Femur (tissue), 1 donor: ENCODE measurements around the gene HNF4A.

ENCODE experiments used
- DNase-seq: peaks from one replicate; pipeline ENCODE4 v3.0.0-alpha.2; 2017

Gene HNF4A

DNA sequence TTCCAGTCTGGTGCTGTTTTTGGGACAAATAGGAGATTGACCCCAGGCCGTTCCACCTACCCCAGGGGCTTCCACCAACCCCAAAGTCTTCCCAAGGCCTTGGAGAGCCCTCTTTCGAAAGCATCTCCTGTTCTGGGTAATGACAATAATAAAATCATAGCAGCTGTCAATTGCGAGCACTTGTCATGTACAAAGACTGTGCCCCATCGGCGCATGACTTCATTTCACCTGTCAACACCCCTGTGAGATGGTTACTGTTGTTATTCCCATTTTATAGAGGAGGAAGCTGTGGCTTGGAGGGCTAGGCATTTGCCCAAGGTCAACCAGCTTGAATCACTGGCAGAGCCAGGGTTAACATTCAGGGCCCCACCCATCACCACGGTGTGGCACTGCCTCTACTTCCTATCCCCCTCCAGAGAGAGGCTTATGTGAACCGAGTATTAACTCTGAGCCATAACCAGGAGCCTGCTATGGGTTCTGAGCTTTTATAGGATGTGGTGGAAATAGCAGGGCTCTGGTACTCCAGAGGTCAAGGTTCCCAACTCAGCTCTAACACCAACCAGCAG lies 51.2 kb downstream of the HNF4A start:
- DNase-seq, result no peak

GRCh38 chr20:44407402-44408184 lies 52.1 kb downstream of the HNF4A start:
- no peak for DNase-seq

DNA sequence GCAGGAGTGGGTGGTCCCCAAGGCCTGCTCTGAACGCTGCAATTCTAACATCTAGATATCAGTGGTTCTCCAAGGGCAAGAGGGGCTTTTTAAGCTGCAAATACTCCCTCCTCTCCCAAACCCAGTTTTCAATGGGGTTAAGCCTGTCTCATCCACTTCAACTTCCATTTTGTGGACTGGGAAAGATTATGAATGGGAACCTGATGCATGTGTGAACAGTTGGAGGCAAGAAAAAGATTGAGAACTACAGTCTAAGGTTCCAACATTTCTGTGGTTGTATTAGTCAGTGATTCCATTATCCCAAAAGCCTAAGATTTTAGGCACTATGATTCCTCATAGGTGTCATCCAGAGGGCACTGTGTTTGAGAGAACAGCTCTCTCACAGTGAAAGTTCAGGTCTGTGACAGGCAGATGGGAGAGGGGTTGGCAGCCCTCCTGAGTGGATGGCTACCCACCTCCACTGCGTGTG lies 53.7 kb downstream of the HNF4A start:
- DNase-seq, result no peak

- DNase-seq, result no peak
These were observed 55.1 kb downstream of the HNF4A start for GRCh38 chr20:44410583-44411019.

DNA sequence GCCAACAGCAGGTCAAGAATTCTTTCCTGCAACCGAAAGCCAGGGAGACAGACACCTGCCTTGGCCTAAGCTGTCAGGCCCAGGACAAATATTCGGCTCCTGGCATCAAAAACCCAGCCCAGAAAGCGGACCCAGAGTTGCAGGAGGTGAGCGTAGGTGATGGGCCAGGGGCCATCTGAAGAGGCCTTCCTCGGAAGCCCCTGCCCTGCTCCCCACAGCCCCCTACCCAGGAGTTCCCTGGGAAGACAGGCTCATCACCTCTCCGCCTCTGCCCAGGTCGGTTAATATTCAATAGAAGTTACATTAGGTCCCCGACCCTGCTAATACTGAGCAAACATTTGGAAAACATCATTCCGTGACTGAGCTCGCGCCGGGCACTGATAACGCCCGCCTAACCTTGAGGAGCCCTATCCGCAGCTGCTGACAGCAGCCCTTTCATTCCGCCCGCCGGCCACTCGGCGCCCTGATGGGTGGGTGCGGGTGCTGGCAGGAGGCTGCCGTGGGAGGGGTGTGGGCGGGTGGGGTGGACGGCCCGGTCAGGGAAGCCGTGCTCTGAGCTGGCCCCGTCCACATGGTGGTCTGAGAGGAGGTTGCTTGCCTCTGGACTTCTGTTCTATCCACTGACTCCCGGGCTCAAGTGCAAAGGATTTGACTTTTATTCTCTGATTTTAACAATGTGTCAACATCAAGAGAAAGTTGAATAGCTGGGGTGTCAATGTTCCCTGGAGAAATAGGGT lies 55.7 kb downstream of the HNF4A start:
- DNase-seq, result no peak

DNA sequence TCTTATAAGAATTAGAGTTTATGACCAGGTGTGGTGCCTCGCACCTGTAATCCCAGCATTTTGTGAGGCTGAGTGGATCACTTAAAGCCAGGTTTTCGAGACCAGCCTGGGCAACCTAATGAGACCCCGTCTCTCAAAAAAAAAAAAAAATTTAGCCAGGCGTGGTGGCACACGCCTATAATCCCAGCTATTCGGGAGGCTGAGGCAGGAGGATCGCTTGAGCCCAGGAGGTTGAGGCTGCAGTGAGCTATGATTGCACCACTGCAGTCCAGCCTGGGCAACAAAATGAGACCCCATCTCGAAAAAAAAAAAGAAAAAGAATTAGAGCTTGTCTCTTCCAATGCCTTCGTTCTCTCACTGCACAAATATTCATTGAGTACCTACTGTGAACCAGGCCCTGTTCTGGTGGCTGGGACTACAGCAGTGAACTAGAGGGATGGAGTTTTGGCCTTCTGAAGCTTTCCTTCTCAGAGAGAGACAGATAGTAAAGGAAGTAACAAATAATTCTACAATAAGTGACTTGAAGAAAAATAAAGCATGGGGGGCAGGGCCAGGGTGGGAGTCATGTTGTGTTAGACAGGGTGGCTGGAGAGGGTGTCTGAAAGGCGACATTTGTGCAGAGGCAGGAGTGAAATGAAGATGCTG lies 56.4 kb downstream of the HNF4A start:
- no peak for DNase-seq

DNA sequence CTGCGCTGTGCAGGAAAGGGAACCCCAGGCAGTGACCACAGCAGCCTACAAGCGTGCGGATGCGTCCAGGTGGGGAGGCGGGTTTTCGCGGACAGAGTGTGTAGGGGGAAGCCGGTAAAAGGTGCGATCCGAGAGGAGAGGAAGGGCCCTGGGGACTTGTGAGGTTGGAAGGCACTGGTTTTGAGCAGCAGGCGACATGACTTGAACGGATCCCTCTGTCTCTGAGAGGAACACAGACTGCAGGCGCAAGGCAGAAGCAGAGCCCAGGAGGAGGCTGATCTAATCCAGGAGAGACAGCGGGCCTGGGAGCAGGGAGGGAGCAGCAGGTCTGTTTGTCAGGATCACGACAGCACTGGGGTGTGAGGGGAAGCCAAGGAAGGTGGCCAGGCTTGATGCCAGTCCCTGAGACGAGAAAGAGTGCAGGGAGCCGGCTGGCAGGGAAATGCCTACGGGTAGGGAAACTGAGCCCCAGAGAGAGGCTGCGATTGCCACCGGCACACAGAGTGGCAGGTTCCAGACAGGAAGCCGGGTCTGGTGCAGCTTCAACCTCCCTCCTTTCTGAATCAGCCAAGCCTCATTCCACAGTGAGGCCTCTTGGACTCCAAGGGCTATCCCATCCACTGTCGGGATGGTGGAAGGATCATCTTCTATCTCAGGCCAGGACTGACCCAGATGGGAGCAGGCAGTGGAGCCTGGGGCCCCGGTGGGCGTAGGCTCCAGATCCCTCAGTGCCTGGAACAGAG lies 57.1 kb downstream of the HNF4A start:
- no peak for DNase-seq

GRCh38 chr20:44413575-44414345 lies 58.3 kb downstream of the HNF4A start:
- DNase-seq, result no peak

DNA sequence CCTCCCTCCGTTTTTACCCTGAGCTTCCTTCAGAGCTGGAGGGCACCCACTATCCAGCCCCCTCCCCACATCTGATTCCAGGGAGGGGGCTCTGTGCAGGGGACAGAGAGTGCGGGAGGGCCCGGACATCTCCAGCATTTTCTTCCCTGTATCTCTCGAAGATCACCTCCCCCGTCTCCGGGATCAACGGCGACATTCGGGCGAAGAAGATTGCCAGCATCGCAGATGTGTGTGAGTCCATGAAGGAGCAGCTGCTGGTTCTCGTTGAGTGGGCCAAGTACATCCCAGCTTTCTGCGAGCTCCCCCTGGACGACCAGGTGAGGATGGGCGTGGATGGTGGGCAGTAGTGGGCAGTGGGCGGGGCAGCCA lies 58.8 kb downstream of the HNF4A start:
- no peak for DNase-seq

DNA sequence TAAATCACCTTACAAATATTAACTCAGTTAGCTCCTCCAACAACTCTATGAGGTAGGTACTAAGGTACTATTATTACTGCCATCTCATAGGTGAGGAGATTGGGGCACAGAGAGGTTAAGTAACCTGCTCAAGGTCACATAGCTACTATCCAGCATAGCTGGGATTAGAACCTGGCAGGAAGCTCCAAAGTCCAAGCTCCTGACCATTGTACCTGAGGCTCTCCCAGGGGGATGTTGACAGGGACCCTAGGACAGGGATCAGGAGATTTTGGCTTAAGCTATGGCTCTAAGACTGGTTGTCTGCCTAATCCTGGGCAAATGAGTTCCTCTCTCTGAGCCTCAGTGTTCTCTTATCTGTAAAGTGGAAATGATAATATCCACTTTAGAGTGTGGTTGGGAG lies 59.3 kb downstream of the HNF4A start:
- DNase-seq, result no peak

- no peak for DNase-seq
These were observed 60.6 kb downstream of the HNF4A start for GRCh38 chr20:44415833-44416715.

DNA sequence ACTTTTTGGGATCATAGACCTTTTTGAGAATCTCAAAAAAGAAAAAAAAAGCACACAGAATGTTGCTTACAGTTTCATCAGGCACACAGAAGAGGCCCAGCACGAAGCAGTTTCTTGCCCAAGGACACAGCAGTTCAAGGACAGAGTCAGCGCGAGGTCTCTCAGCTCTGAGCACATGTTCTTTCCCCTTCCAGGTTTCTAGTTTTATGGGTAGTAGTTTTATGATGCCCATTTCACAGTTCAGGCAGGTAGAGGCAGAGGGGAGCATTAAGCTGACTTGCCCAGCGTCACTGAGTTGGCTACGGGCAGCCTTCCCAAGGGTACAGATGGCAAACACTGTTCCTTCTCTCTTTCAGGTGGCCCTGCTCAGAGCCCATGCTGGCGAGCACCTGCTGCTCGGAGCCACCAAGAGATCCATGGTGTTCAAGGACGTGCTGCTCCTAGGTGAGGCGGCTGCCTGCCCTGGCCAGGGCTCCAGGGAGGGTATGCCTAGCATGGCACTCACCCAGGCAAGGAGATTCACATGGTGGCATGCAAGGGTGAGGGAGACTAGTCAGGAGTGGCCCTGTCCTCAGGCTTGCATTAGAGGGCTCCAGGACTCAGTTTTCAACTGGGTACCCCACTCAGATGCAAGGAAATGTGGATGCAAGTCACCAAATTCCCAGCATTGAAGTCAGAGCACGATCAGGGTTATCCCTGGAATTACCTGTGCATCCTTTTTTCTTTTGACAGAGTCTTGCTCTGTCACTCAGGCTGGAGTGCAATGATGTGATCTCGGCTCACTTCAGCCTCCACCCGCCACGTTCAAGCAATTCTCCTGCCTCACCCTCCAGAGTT lies 62.8 kb downstream of the HNF4A start:
- no peak for DNase-seq

- no peak for DNase-seq
These were observed 63.8 kb downstream of the HNF4A start for GRCh38 chr20:44419131-44419844.

DNA sequence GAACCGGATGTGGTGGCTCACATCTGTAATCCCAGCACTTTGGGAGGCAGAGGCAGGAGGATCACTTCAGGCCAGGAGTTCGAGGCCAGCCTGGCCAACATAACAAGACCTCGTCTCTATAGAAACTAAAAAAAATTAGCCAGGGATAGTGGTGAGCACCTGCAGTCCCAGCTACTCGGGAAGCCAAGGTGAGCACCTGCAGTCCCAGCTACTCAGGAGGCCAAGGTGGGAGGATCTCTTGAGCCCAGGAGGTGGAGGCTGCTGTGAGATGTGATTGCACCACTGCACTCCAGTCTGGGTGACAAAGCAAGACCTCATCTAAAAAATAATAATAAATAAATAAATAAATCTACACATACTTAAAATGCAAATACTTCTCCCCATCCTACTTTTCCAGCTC lies 65.0 kb downstream of the HNF4A start:
- no peak for DNase-seq

- DNase-seq, result no peak
These were observed 66.6 kb downstream of the HNF4A start for GRCh38 chr20:44422083-44422482.

DNA sequence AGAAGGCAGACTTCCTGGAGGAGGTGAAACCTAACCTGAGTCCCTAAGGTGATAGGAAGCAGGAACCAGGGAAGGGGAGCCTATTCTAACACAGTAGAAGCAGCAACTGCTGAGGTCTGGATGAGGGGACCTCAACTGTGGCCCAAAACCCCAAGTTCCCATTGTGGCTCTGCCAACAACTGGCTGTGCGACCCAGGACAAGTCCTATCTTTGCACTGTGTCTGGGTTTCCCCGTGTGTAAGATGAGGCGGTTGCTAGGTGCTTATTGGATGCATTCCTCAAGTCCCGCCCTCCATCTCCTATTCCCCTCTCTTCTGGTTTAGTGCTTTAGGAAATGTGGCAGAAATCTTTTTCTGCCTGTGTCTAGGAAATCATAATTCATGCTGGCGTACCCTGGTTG lies 68.0 kb downstream of the HNF4A start:
- DNase-seq, result no peak

- DNase-seq, result no peak
These were observed 68.6 kb downstream of the HNF4A start for GRCh38 chr20:44424039-44424495.

DNA sequence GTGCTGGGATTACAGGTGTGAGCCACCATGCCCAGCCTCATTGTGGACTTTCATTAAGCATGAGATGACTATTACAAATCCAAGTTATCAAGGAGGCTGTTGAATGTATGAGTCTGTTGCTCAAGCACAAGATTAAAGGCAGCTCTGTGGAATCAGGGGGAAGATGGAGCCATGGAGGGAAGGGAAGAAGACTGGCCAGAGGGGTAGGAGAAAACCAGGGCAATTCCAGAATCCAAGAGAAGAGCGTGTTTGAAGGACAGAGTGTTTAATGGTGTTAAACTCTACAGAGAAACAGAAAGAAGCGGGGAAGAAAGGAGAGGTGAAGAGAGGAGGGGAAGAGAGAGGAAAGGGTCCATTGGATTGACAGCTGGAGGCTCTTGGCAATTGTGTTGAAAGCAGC lies 70.4 kb downstream of the HNF4A start:
- DNase-seq, result no peak
